ENCODE results near the gene SRGAP2B. TPM values are rescaled to one million over a fixed set of nuclear protein-coding genes. Genes with fewer than 3 reads are reported as not detected.
A peak's percentile ranks its signal among the peaks of the same experiment; 100 is the strongest.
"Not testable (repeated sequence)": the region's sequence is repeated elsewhere in the genome, so short reads cannot be mapped to it uniquely, and the experiment has no call there.

SRGAP2B gene
- total and polyA plus RNA-seq, 5 donors: 5.9 to 22.3 (median 19.5) TPM

GRCh38 chr1:145119842-145120241, 24.7 kb upstream of the SRGAP2B start:
- H3K4me3 ChIP-seq (ENCODE audit: low read length); ATAC-seq; H3K27ac ChIP-seq (ENCODE audit: low read length); intact Hi-C loops (cut with DNase I); H3K9me3 ChIP-seq (ENCODE audit: control insufficient read depth, low read length); H3K4me1 ChIP-seq (ENCODE audit: control insufficient read depth, insufficient read depth, low read length); H3K27me3 ChIP-seq (ENCODE audit: control insufficient read depth, insufficient read depth); DNase-seq: not testable (repeated sequence)
- WGBS: no CpG with 5 or more reads among the region's 3 CpGs

GRCh38 chr1:145115587-145116493, 20.7 kb upstream of the SRGAP2B start:
- DNase-seq; H3K4me3 ChIP-seq (ENCODE audit: low read length); H3K27ac ChIP-seq (ENCODE audit: low read length); H3K4me1 ChIP-seq (ENCODE audit: control insufficient read depth, insufficient read depth, low read length); H3K27me3 ChIP-seq (ENCODE audit: control insufficient read depth, insufficient read depth); intact Hi-C loops (cut with DNase I); H3K9me3 ChIP-seq (ENCODE audit: control insufficient read depth, low read length): not testable (repeated sequence)
- no CpG with 5 or more reads among the region's 6 CpGs for WGBS
- peak; percentile 50 to 66 for ATAC-seq

GRCh38 chr1:145114560-145115057, 19.5 kb upstream of the SRGAP2B start:
- H3K4me3 ChIP-seq (ENCODE audit: low read length); H3K27me3 ChIP-seq (ENCODE audit: control insufficient read depth, insufficient read depth); H3K27ac ChIP-seq (ENCODE audit: low read length); H3K9me3 ChIP-seq (ENCODE audit: control insufficient read depth, low read length); ATAC-seq; H3K4me1 ChIP-seq (ENCODE audit: control insufficient read depth, insufficient read depth, low read length); DNase-seq; intact Hi-C loops (cut with DNase I): not testable (repeated sequence)
- no CpG with 5 or more reads among the region's 1 CpG for WGBS

GRCh38 chr1:145112703-145113102, 17.6 kb upstream of the SRGAP2B start:
- H3K4me3 ChIP-seq (ENCODE audit: low read length); H3K4me1 ChIP-seq (ENCODE audit: control insufficient read depth, insufficient read depth, low read length); DNase-seq; H3K9me3 ChIP-seq (ENCODE audit: control insufficient read depth, low read length); H3K27me3 ChIP-seq (ENCODE audit: control insufficient read depth, insufficient read depth); H3K27ac ChIP-seq (ENCODE audit: low read length); ATAC-seq; intact Hi-C loops (cut with DNase I): not testable (repeated sequence)
- no CpG with 5 or more reads among the region's 3 CpGs for WGBS

GRCh38 chr1:145111674-145112073, 16.5 kb upstream of the SRGAP2B start:
- ATAC-seq; H3K4me3 ChIP-seq (ENCODE audit: low read length); H3K4me1 ChIP-seq (ENCODE audit: control insufficient read depth, insufficient read depth, low read length); DNase-seq; H3K27ac ChIP-seq (ENCODE audit: low read length); H3K27me3 ChIP-seq (ENCODE audit: control insufficient read depth, insufficient read depth); H3K9me3 ChIP-seq (ENCODE audit: control insufficient read depth, low read length); intact Hi-C loops (cut with DNase I): not testable (repeated sequence)
- no CpG with 5 or more reads among the region's 3 CpGs for WGBS

GRCh38 chr1:145103294-145103693, 8.2 kb upstream of the SRGAP2B start:
- intact Hi-C loops (cut with DNase I); DNase-seq; H3K27ac ChIP-seq (ENCODE audit: low read length); H3K4me3 ChIP-seq (ENCODE audit: low read length); H3K4me1 ChIP-seq (ENCODE audit: control insufficient read depth, insufficient read depth, low read length); H3K27me3 ChIP-seq (ENCODE audit: control insufficient read depth, insufficient read depth); H3K9me3 ChIP-seq (ENCODE audit: control insufficient read depth, low read length); ATAC-seq: not testable (repeated sequence)
- no CpG with 5 or more reads among the region's 2 CpGs for WGBS

- DNase-seq; H3K27me3 ChIP-seq (ENCODE audit: control insufficient read depth, insufficient read depth); H3K4me1 ChIP-seq (ENCODE audit: control insufficient read depth, insufficient read depth, low read length); H3K27ac ChIP-seq (ENCODE audit: low read length); ATAC-seq; H3K9me3 ChIP-seq (ENCODE audit: control insufficient read depth, low read length); intact Hi-C loops (cut with DNase I); H3K4me3 ChIP-seq (ENCODE audit: low read length): not testable (repeated sequence)
- 100% methylated on average over 1 of the region's 1 CpG for WGBS
Observed at GRCh38 chr1:145101725-145102124, 6.6 kb upstream of the SRGAP2B start.

- WGBS: under 1% methylated on average over 10 of the region's 46 CpGs
- ATAC-seq: peak; percentile 65 to 72
Observed at GRCh38 chr1:145094655-145095211, 395 bp downstream of the SRGAP2B start.

GRCh38 chr1:145093517-145094149, 1.5 kb downstream of the SRGAP2B start:
- H3K27me3 ChIP-seq (ENCODE audit: control insufficient read depth, insufficient read depth); H3K9me3 ChIP-seq (ENCODE audit: control insufficient read depth, low read length); H3K4me1 ChIP-seq (ENCODE audit: control insufficient read depth, insufficient read depth, low read length); H3K27ac ChIP-seq (ENCODE audit: low read length); intact Hi-C loops (cut with DNase I): not testable (repeated sequence)
- DNase-seq: peak; percentile 81 to 89 (median 83)
- under 1% methylated on average over 24 of the region's 47 CpGs for WGBS
- peak in 1 of 2 donors; percentile 0 for ATAC-seq
- H3K4me3 ChIP-seq (ENCODE audit: low read length): peak overlapping the region; percentile 39

More at GRCh38 chr1:145094655-145095211, 395 bp downstream of the SRGAP2B start:
- H3K9me3 ChIP-seq (ENCODE audit: control insufficient read depth, low read length); intact Hi-C loops (cut with DNase I); H3K4me1 ChIP-seq (ENCODE audit: control insufficient read depth, insufficient read depth, low read length); H3K27me3 ChIP-seq (ENCODE audit: control insufficient read depth, insufficient read depth): not testable (repeated sequence)
- Histone ChIP-seq H3K4me3 (ENCODE audit: low read length) (peak overlapping the region; percentile 31), H3K27ac (ENCODE audit: low read length) (peak overlapping the region; percentile 67)
- DNase-seq: peak; percentile 28 to 73 (median 61)

GRCh38 chr1:145082483-145083255, 12.5 kb downstream of the SRGAP2B start:
- H3K4me1 ChIP-seq (ENCODE audit: control insufficient read depth, insufficient read depth, low read length); H3K27me3 ChIP-seq (ENCODE audit: control insufficient read depth, insufficient read depth); H3K4me3 ChIP-seq (ENCODE audit: low read length); H3K27ac ChIP-seq (ENCODE audit: low read length); ATAC-seq; DNase-seq; intact Hi-C loops (cut with DNase I); H3K9me3 ChIP-seq (ENCODE audit: control insufficient read depth, low read length): not testable (repeated sequence)
- WGBS: 93% methylated on average over 3 of the region's 7 CpGs

All from right cardiac atrium (tissue), 5 donors.